HL-60/S4 treated with retinoic acid at 250 ng/mL for 4 days and 3 days (cell line): ENCODE data around the gene ADAMTS14.

Experiments
- in situ Hi-C: fragments of 300-500 bp; cut with MboI; formaldehyde crosslinking; loops from 2 replicates; pipeline ENCODE4 v1.7.0; 2022; ENCODE audit warnings: low sequenced_read_pairs

ADAMTS14 gene

GRCh38 chr10:70726909-70727495 is 54.7 kb downstream of the ADAMTS14 start:
- in situ Hi-C loops = no loop called here

- in situ Hi-C loops = no loop called here
Observed at GRCh38 chr10:70728328-70728727, 56.0 kb downstream of the ADAMTS14 start.

GRCh38 chr10:70729763-70730357 is 57.6 kb downstream of the ADAMTS14 start:
- in situ Hi-C loops = no loop called here

- in situ Hi-C loops = no loop called here
Observed at GRCh38 chr10:70730955-70731354, 58.6 kb downstream of the ADAMTS14 start.

GRCh38 chr10:70732569-70732968 is 60.3 kb downstream of the ADAMTS14 start:
- in situ Hi-C loops = no loop called here

GRCh38 chr10:70733051-70733450 is 60.7 kb downstream of the ADAMTS14 start:
- in situ Hi-C loops = no loop called here

GRCh38 chr10:70735161-70735560 is 62.9 kb downstream of the ADAMTS14 start:
- in situ Hi-C loops = no loop called here

- in situ Hi-C loops = no loop called here
Observed at GRCh38 chr10:70736525-70736924, 64.2 kb downstream of the ADAMTS14 start.

- in situ Hi-C loops = no loop called here
Observed at GRCh38 chr10:70737250-70737649, 64.9 kb downstream of the ADAMTS14 start.

- in situ Hi-C loops = no loop called here
Observed at GRCh38 chr10:70738006-70738760, 65.9 kb downstream of the ADAMTS14 start.

- in situ Hi-C loops = no loop called here
Observed at GRCh38 chr10:70738761-70739121, 66.4 kb downstream of the ADAMTS14 start.

- in situ Hi-C loops = no loop called here
Observed at GRCh38 chr10:70740406-70741288, 68.3 kb downstream of the ADAMTS14 start.

GRCh38 chr10:70742537-70743429 is 70.5 kb downstream of the ADAMTS14 start:
- in situ Hi-C loops = no loop called here

GRCh38 chr10:70743430-70743788 is 71.1 kb downstream of the ADAMTS14 start:
- in situ Hi-C loops = no loop called here

- in situ Hi-C loops = no loop called here
Observed at GRCh38 chr10:70743879-70744278, 71.6 kb downstream of the ADAMTS14 start.

GRCh38 chr10:70744617-70745143 is 72.4 kb downstream of the ADAMTS14 start:
- in situ Hi-C loops = no loop called here

- in situ Hi-C loops = no loop called here
Observed at GRCh38 chr10:70745555-70745954, 73.2 kb downstream of the ADAMTS14 start.

GRCh38 chr10:70747192-70747965 is 75.1 kb downstream of the ADAMTS14 start:
- in situ Hi-C loops = no loop called here

GRCh38 chr10:70748305-70748704 is 76.0 kb downstream of the ADAMTS14 start:
- in situ Hi-C loops = no loop called here
